PFSK-1 (cell line): ENCODE results near the gene APP.

Experiments used
- FOXP2 ChIP-seq: optimal IDR thresholded peaks from 2 replicates; pipeline ENCODE3; 2011; ENCODE audit warnings: borderline replicate concordance, control low read depth, inconsistent platforms; ENCODE audit not compliant: insufficient read depth; ENCODE audit errors: extremely low read length, extremely low read depth
- POLR2AphosphoS5 ChIP-seq: IDR thresholded peaks from 2 replicates; pipeline ENCODE4 v1.6.1; 2012; ENCODE audit warnings: low read depth, mild to moderate bottlenecking, control low read depth, low read length, moderate library complexity
- SIN3A ChIP-seq: IDR thresholded peaks from 2 replicates; pipeline ENCODE4 v1.6.1; 2012; ENCODE audit warnings: mild to moderate bottlenecking, low read length, moderate library complexity, borderline replicate concordance; ENCODE audit not compliant: insufficient read depth
- TAF1 ChIP-seq: IDR thresholded peaks from 2 replicates; pipeline ENCODE4 v1.6.1; 2012; ENCODE audit warnings: low read length, control low read depth, borderline replicate concordance; ENCODE audit not compliant: insufficient read depth
- TF ChIP-seq, protein P1 (sequence below), 2 experiments: IDR thresholded peaks; 2 replicates each; pipeline versions ENCODE4 v1.6.1 to v1.8.0; 2011 to 2012; ENCODE audit warnings: low read depth in 2 of 2, low read length in 2 of 2, control low read depth in 1 of 2, inconsistent platforms in 1 of 2, mild to moderate bottlenecking in 1 of 2, moderate library complexity in 1 of 2; ENCODE audit not compliant: insufficient read depth in 1 of 2

The APP gene

DNA sequence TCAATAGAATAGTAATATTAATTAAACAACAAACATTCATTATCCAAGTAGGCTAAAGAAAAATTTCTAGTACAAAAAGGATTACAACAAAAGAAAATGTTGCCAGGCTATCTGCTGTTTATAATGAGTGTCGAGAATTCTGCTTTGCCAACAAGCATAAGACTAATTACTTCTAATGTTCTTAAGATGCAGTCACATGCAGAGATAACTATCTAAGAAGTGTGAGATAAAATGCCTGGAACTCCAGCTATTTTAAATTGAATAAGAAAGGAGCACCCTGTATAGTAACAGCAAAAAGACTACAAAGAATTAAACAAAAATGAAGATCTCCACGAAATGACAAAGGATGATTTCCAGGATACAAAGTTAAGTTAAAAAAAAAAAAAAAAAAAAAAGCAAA lies 59.9 kb downstream of the APP start:
- TF ChIP-seq SIN3A (no peak), POLR2AphosphoS5 (no peak), FOXP2 (no peak), TAF1 (no peak)

DNA sequence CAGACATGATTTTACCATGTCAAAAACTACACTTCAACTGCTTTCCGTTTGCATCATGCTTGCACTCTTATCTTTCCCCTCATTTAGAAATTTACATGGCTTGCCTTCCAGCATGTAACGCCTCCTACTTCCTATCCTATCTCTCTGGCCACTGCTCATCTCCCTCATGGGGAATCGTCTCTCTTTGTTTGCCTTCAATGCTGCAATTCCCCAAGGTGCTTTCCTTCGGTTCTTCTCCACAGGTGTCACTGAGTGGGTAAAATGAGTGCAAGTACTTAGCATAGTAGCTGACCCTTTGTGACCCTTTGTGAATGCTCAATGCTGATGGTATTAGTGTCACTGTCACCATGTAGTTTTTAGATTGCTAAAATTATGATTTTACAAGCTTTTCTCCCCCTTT lies 63.1 kb downstream of the APP start:
- TF ChIP-seq SIN3A: no peak

DNA sequence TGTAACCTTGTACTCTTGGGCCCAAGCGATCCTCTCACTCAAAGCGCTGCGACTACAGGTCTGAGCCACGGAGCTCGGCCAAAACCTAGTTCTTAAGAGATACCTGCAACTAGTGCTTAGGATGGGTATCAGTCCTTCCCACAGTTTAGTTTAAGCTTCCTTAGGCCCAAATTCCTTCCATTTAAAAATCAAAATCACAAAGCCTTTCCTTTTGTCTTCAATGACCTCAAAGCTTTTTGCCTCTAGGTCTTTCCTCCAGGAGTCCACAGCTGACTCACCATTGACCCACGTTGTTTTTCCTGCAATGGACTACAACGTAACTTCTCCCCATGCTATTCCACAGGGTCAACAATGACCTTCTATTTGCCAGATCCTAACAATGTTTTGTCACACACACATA lies 64.0 kb downstream of the APP start:
- TF ChIP-seq, protein P1, sequence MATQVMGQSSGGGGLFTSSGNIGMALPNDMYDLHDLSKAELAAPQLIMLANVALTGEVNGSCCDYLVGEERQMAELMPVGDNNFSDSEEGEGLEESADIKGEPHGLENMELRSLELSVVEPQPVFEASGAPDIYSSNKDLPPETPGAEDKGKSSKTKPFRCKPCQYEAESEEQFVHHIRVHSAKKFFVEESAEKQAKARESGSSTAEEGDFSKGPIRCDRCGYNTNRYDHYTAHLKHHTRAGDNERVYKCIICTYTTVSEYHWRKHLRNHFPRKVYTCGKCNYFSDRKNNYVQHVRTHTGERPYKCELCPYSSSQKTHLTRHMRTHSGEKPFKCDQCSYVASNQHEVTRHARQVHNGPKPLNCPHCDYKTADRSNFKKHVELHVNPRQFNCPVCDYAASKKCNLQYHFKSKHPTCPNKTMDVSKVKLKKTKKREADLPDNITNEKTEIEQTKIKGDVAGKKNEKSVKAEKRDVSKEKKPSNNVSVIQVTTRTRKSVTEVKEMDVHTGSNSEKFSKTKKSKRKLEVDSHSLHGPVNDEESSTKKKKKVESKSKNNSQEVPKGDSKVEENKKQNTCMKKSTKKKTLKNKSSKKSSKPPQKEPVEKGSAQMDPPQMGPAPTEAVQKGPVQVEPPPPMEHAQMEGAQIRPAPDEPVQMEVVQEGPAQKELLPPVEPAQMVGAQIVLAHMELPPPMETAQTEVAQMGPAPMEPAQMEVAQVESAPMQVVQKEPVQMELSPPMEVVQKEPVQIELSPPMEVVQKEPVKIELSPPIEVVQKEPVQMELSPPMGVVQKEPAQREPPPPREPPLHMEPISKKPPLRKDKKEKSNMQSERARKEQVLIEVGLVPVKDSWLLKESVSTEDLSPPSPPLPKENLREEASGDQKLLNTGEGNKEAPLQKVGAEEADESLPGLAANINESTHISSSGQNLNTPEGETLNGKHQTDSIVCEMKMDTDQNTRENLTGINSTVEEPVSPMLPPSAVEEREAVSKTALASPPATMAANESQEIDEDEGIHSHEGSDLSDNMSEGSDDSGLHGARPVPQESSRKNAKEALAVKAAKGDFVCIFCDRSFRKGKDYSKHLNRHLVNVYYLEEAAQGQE (IDR thresholded peaks at IDR 0.05; ENCODE audit: insufficient read depth in 1 of 2, low read depth in 2 of 2, low read length in 2 of 2): no peak
- TF ChIP-seq POLR2AphosphoS5 (no peak), FOXP2 (no peak), SIN3A (no peak), TAF1 (no peak)

DNA sequence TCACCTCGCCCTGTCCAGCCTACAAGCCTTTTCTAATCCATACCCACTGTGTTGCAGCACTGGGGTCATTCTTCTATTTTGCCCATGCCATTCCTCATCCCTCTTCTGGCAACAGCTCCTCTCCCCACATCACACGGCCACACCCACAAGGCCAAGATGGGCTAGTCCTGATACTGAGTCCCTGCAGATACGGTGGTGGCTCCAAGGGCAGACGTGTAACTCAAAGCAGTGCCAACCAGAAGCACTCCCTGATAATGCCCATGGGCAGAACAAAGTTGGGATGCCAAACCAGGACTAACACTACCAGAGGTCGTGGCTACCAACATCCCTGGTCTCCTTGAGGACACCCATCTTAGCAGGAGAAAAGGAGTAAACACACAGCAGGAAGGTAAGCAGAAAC lies 64.8 kb downstream of the APP start:
- TF ChIP-seq, protein P1 (IDR thresholded peaks at IDR 0.05; ENCODE audit: insufficient read depth in 1 of 2, low read depth in 2 of 2, low read length in 2 of 2): no peak
- no peak for TF ChIP-seq SIN3A
- no peak for TF ChIP-seq POLR2AphosphoS5

DNA sequence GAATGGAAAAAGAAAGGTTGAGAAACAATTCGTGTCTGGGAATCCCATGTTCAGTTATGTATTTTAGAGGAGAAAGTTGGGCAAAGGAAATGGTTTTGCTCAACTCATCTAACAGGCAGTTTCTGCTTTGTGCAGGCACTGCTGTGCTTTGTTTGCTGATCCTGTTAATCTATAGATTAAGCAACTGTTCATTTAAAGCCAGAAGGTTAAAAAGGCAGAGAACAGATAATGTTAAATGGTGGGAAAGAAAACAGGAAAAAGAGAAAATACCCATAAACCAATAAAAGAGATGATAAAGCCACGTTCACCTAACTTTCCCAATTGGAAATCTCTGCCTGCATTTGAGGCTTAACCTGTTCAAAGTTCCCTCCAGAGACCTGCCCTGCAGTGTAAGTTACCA lies 70.0 kb downstream of the APP start:
- TF ChIP-seq TAF1: no peak
- no peak for TF ChIP-seq POLR2AphosphoS5
- TF ChIP-seq SIN3A: no peak
- TF ChIP-seq, protein P1 (IDR thresholded peaks at IDR 0.05; ENCODE audit: insufficient read depth in 1 of 2, low read depth in 2 of 2, low read length in 2 of 2): no peak
- TF ChIP-seq FOXP2: no peak

DNA sequence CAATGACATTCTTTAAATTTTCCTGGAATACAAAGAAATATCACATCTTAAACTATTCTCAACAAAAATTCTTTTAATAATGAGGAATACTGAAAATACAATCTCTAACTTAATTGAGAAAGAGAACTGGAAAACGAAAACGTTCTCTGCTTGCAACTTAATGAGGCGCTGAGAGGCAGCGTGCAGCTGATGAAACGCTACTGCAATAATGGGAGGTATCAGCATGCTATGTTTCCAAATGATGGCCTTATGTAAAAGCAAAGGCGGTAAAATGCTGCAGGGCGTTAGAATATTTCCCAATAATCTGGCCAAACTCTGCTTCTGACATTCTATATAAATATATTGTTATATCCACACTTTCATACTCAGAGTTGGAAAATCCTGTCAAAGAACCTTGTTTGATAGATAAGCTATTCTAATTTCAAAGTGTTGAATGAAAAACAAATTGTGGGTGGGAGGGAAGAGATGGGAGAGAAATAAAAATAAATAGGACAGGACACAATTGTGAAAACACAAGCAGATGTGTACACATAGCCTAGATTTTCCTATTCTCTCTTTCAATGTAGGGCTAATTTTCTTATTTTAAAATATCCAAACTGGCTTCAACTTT lies 70.9 kb downstream of the APP start:
- TF ChIP-seq, protein P1 (IDR thresholded peaks at IDR 0.05; ENCODE audit: insufficient read depth in 1 of 2, low read depth in 2 of 2, low read length in 2 of 2): no peak
- TF ChIP-seq SIN3A (no peak), POLR2AphosphoS5 (no peak), TAF1 (no peak), FOXP2 (no peak)
